Kidney glomerular epithelial cell (primary cell): ENCODE measurements around the gene NR6A1.

Experiments used
- DNase-seq: peaks from one replicate; lab custom pipeline; 2025; lab: John Stamatoyannopoulos, UW

Gene NR6A1

DNA sequence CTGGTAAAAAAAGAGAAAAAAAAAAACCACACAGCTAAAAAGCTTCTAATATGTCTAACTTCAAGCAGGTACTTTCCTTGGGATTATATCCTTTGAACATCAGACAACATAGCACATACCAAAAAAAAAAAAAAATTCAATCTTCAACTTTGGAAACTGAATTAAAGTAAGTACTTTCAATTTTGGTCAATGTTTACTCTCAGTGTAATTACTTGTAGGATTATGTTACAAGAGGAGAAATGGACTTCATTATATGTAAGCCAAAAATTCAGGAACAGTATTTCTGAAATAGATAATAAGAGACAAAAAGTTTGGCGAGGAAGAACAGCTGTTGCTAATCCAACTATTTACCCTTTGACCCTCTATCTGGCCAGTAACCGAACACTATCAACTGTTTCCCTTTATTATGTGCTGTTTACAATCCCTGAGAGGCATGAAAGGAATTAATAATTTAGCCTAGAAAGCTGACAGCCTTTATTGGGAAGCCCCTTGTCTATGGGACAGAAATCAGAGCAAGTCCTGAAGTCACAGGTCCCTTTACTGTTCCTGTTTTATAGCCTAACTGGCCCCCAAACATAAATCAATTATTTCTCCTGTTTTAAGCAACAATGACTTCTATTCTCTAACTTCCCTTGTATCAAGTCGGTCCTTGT, 46.6 kb downstream of the NR6A1 start:
- no peak for DNase-seq

DNA sequence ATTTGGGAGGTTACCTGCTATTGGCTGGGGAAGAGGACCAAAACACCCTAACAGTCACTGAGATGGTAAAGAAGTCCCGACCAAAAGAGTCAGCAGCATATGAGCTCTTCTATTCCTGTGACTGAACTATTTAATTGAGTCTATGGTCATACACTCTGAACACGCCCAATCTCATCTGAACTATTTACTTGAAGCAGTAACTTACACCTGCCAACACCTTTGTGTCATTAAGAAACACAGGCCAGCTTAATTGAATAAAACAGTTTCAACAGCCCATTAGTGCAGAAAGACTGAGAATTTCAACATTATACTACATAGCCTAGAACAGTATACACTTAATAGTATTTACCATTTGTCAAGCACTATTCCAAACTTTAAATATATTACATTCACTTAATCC, 47.8 kb downstream of the NR6A1 start:
- DNase-seq, result no peak

DNA sequence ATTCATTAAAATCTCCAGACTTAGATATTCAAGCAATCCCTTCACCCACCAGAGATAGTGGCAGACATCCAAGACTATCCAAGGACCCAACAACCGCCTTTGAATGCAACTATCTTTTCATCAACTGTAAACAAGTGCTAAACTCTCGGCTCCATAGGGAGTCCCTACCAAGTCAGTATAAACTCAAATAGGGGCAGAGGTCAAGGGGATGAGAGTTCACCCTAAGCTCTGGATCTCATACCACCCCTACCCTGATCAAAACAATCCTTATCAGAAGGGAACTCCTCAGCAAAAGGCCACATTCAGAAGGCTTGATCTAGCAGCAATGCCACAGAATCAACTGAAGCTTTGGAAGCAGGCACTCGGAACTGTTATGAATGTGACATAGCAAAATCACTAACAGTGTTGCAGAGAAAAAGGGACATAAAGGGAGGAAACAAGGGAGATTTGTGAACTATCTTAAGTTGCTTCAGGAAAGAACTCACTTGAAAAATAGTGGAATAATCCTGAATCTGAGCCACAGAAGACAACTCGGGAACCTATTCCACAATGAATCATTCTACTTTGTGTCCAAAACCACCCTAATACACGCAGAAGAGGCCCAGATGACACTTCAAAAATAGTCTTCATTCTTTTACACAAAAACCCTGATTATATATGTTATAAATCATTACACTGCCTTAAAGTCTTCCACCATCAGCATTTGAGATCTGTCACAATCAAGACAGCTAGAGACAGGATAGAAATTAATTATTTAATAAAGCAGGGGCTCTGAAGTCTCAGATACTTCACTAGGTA, 49.8 kb downstream of the NR6A1 start:
- no peak for DNase-seq

DNA sequence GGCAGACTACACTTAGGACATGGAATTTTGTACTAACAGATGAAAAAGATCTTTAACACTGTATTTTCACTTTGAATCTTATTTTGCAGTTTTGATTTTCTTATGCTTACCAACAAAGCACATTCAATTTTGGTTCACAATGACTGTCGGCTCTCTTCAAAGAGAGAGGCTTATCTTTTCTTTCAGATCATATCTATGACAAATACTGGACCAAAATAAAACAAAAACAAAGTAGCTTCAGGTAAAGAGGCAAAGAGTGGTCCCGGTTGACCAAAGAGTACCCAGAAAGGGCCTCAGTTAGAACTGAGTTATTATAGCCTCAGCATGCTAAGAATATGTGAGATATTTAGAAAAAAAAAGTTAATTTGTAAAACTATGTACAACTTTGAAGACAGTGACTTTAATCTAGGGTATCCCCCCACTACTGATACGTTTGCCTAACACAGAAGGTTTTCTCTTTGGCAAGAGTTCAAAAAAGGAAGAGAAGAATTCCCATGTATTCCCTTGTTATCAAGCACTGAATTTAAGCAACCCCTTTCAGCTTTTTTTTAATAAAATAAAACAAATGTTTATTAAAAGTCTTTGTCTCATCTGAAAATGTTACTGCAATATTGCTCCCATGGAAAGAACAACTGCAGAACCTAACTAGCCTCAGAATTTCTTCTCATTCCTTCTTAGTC, 50.5 kb downstream of the NR6A1 start:
- DNase-seq, result no peak

DNA sequence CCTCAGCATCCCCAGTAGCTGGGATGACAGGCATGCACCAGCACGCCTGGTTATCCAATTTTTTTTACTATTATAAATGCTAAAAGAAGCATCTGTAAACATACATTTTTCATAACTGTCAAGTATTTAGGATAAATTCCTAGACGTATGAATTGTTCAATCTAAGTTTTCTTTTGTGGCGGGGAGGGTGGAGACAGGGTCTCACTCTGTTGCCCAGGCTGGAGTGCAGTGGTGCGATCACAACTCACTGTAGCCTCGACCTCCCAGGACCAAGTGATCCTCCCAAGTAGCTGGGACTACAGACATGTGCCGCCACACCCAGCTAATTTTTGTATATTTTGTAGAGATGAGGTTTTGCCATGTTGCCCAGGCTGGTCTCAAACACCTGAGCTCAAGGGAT, 52.2 kb downstream of the NR6A1 start:
- no peak for DNase-seq

DNA sequence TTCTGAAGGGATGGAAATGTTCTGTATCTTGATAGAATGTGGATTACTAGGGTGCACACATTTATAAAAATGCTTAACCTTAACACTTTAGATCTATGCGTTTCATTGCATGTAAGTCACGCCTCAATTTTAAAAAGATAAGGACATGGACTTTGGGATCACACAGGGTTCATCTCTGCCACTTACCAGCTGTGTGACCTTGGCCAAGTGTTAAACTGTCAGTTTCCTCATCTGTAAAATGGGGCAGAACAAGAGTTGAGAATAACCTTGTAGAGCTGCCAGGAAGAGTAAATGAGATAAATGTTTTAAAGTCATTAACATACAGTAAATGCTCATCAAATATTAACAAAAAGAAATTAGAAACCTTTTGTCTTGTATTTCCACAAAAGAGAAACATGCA, 53.5 kb downstream of the NR6A1 start:
- DNase-seq, result no peak

- DNase-seq, result no peak
These were observed 54.3 kb downstream of the NR6A1 start for GRCh38 chr9:124716808-124717207.

GRCh38 chr9:124710766-124711165, 60.3 kb downstream of the NR6A1 start:
- no peak for DNase-seq

GRCh38 chr9:124709292-124709690, 61.8 kb downstream of the NR6A1 start:
- DNase-seq, result no peak

DNA sequence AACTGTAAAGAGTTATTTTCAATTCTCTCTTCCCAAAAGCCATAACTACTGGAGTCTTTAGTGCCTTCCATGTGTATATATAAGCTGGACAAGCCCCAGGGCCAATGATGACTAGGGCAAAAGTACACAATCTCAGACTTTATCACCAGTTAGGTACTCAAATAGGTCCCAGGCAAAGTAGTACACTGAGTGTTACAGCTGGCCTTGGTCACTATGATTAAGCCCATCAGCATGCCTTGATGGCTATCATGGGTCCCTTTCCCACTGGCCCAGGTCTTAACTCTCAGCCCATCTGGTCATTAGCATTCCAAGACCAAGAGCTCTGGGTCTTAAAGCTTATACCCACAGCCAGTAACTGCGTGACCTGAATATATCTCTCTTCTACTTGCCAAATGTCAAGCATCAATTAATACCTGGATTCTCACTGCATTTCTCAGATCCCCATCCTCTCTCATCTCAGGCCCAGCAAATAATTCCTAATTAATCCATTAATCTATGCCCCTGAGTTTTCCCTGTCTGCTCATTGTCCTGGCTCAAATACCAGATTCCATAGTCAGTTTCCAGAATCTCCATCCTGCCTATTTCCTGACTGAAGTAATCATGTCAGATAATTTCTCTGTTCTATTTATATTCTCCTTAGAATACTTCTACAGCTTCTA, 62.3 kb downstream of the NR6A1 start:
- DNase-seq, result no peak

GRCh38 chr9:124708074-124708473, 63.0 kb downstream of the NR6A1 start:
- no peak for DNase-seq

GRCh38 chr9:124707666-124708065, 63.4 kb downstream of the NR6A1 start:
- DNase-seq, result no peak

DNA sequence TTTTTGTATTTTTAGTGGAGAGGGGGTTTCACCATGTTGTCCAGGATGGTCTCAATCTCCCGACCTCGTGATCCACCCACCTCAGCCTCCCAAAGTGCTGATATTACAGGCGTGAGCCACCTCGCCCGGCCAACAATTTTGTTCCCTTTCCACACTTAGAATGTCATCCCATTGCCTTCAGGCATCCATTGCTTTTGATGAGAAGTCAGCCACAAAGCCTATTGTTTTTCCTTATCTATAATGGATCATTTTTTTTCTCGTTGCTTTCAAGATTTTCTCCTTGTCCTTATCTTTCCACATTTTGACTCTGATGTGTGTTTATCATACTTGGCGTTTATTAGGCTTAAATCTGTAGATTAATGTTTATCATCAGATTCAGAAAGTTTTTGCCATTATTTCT, 64.4 kb downstream of the NR6A1 start:
- no peak for DNase-seq

- DNase-seq, result no peak
These were observed 71.5 kb downstream of the NR6A1 start for GRCh38 chr9:124699575-124699974.

- DNase-seq, result peak; percentile 75
These were observed 72.8 kb downstream of the NR6A1 start for GRCh38 chr9:124698265-124698664.

DNA sequence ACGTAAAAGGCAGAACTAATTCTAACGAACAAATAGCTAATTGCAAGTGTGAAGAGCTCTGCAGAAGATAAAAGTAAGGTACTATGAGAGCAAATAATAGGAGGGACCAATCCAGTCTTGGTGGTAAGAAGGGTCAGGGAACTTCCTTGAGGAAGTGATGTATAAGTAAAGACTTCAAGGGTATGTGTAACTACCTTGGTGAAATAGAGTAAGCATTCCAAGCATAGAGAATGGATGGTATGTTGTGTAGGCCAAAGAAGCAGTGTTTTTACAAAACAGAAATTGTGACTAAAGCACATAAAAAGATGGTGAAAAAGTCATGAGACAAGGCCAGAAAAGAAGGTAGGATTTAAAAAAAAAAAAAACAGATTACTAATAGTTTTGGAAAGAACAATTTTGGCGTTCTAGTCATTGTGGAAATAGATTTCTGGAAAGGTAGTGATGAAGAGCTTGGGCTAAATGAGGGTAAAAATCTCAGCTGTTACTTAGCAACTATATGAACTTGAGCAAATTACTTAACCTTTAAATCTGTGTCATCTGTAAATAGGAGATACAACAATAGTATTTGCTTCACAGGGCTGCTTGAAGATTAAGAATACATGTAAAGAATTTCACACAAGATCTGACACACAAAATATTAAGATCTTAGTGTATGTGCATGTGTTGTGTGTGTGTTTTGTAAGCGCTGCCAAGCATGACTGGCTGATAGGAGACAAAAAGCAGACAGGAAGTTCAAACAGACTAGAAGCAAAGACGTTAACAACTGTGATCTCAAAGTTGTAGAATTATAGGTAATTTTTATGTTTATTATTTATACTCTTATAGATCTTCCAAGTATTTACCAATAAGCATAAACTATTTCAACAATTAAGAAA, 73.5 kb downstream of the NR6A1 start:
- DNase-seq, result peak; percentile 32

GRCh38 chr9:124696101-124696500, 75.0 kb downstream of the NR6A1 start:
- no peak for DNase-seq

DNA sequence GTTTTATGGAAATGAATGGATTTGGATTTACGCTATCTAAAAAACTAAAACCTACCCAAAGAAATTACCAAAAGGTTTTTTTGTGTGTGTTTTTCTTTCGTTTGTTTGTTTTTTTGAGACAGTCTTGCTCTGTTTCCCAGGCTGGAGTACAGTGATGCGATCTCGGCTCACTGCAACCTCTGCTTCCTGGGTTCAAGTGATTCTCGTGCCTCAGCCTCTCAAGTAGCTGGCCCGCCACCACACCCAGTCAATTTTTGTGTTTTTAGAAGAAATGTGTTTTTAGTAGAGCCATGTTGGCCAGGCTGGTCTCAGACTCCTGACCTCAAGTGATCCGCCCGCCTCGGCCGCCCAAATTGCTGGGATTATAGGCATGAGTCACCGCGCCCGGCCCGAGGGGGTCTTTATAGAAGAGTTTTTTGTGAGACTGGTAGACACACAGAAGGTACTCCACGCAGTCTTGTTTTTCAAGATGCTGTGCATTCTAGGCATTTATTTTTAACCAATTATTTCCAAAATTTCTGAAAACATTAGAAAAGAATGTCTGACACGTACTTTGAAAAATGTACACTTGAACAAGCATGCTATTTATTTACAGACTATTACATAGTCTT, 75.7 kb downstream of the NR6A1 start:
- DNase-seq, result no peak

GRCh38 chr9:124694414-124695279, 76.5 kb downstream of the NR6A1 start:
- DNase-seq, result no peak

DNA sequence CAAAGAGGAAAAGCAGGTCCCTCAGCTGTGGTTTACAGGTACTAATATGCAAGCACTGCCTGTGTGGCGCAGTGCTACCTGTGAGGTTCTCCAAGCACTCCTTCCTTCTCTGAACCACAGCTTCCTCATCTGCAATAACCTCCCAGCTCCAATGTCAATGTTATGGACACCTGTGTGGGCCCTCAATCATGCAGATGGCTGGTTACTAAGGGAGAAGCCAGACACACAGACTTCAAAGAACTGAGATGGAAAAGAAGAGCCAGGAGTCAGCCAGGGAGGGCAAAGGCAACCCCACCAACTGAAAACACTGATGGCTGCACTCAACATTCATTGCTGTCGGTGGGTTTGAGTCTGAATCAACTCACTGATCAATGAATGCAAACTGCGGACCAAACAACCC, 77.7 kb downstream of the NR6A1 start:
- DNase-seq, result no peak
